HEK293 (cell line): Measurements from ENCODE around the gene HDAC10.

ENCODE experiments used
- CTCF ChIA-PET: fragments of 350-600 bp; formaldehyde crosslinking; extraction: SDS; loops from one replicate; lab custom pipeline; 2021; ENCODE audit warnings: antibody characterized with exemption; lab: Yijun Ruan, JAX
- POLR2A ChIA-PET: fragments of 300-600 bp; formaldehyde crosslinking; extraction: SDS; loops from one replicate; lab custom pipeline; 2020; ENCODE audit warnings: antibody characterized with exemption, inconsistent platforms; lab: Yijun Ruan, JAX
- H3K27ac ChIP-seq: fragments of 200-500 bp; sonication (Bioruptor generic); 2 replicates; pipeline ENCODE4 v1.5.1; 2014; ENCODE audit warnings: low read depth, low read length, control low read depth, inconsistent platforms; ENCODE audit errors: extremely low read depth
- H3K36me3 ChIP-seq, 2 experiments: fragments of 200-500 bp in 1 of 2; sonication (Bioruptor generic) in 1 of 2; 1 replicate in 1 of 2; 2 replicates in 1 of 2; pipeline ENCODE4 v1.5.1; 2014 to 2017; ENCODE audit warnings: inconsistent platforms in 2 of 2, low read length in 2 of 2; ENCODE audit not compliant: control insufficient read depth in 2 of 2, insufficient read depth in 1 of 2
- H3K4me1 ChIP-seq: fragments of 200-500 bp; sonication (Bioruptor generic); 2 replicates; pipeline ENCODE4 v1.5.1; 2014; ENCODE audit warnings: mild to moderate bottlenecking, low read length, inconsistent platforms; ENCODE audit not compliant: control insufficient read depth, insufficient read depth
- H3K4me3 ChIP-seq: 2 replicates; pipeline ENCODE4 v1.5.1; 2011; ENCODE audit warnings: low read depth, mild to moderate bottlenecking, control low read depth, low read length, moderate library complexity
- H3K9me3 ChIP-seq: fragments of 200-500 bp; sonication (Bioruptor generic); 2 replicates; pipeline ENCODE4 v1.5.1; 2014; ENCODE audit warnings: low read depth, low read length, inconsistent platforms; ENCODE audit not compliant: control insufficient read depth, insufficient read depth
- GLIS2 ChIP-seq: fragments of 450-650 bp; formaldehyde crosslinking; IDR thresholded peaks from 2 replicates; pipeline ENCODE4 v1.5.1; 2016; ENCODE audit warnings: missing biosample characterization, missing genetic modification characterization
- KLF7 ChIP-seq: fragments of 450-650 bp; formaldehyde crosslinking; IDR thresholded peaks from 2 replicates; pipeline ENCODE4 v1.5.1; 2016; ENCODE audit warnings: missing biosample characterization, missing genetic modification characterization, borderline replicate concordance
- SP3 ChIP-seq: fragments of 450-650 bp; formaldehyde crosslinking; IDR thresholded peaks from 2 replicates; pipeline ENCODE4 v1.5.1; 2016; ENCODE audit warnings: missing biosample characterization, missing genetic modification characterization
- SP7 ChIP-seq: fragments of 450-650 bp; formaldehyde crosslinking; IDR thresholded peaks from 2 replicates; pipeline ENCODE4 v1.5.1; 2016; ENCODE audit warnings: missing biosample characterization, missing genetic modification characterization
- WT1 ChIP-seq: fragments of 450-650 bp; formaldehyde crosslinking; IDR thresholded peaks from 2 replicates; pipeline ENCODE4 v1.5.1; 2016; ENCODE audit warnings: missing biosample characterization, missing genetic modification characterization
- ZBTB21 ChIP-seq: fragments of 450-650 bp; formaldehyde crosslinking; IDR thresholded peaks from 2 replicates; pipeline ENCODE4 v1.5.1; 2017; ENCODE audit warnings: missing biosample characterization, missing genetic modification characterization
- ZBTB48 ChIP-seq: fragments of 450-650 bp; formaldehyde crosslinking; IDR thresholded peaks from 2 replicates; pipeline ENCODE4 v1.5.1; 2016; ENCODE audit warnings: missing biosample characterization, missing genetic modification characterization
- ZBTB7A ChIP-seq: fragments of 450-650 bp; formaldehyde crosslinking; IDR thresholded peaks from 2 replicates; pipeline ENCODE4 v1.5.1; 2016; ENCODE audit warnings: low read depth, missing biosample characterization, missing genetic modification characterization
- ZBTB8A ChIP-seq: fragments of 450-650 bp; formaldehyde crosslinking; IDR thresholded peaks from 2 replicates; pipeline ENCODE4 v1.5.1; 2016; ENCODE audit warnings: missing biosample characterization, missing genetic modification characterization
- ZEB2 ChIP-seq: fragments of 450-650 bp; formaldehyde crosslinking; IDR thresholded peaks from 2 replicates; pipeline ENCODE4 v1.5.1; 2016; ENCODE audit warnings: missing biosample characterization, missing genetic modification characterization
- ZFP69B ChIP-seq: fragments of 450-650 bp; formaldehyde crosslinking; IDR thresholded peaks from 2 replicates; pipeline ENCODE4 v1.5.1; 2016; ENCODE audit warnings: missing biosample characterization, missing genetic modification characterization
- ZNF16 ChIP-seq: fragments of 450-650 bp; formaldehyde crosslinking; IDR thresholded peaks from 2 replicates; pipeline ENCODE4 v1.5.1; 2016; ENCODE audit warnings: low read depth, missing biosample characterization, missing genetic modification characterization
- ZNF2 ChIP-seq: fragments of 450-650 bp; formaldehyde crosslinking; IDR thresholded peaks from 2 replicates; pipeline ENCODE4 v1.5.1; 2016; ENCODE audit warnings: missing biosample characterization, missing genetic modification characterization
- ZNF202 ChIP-seq: fragments of 450-650 bp; formaldehyde crosslinking; IDR thresholded peaks from 2 replicates; pipeline ENCODE4 v1.5.1; 2016; ENCODE audit warnings: missing biosample characterization, missing genetic modification characterization, borderline replicate concordance
- ZNF211 ChIP-seq: fragments of 450-650 bp; formaldehyde crosslinking; IDR thresholded peaks from 2 replicates; pipeline ENCODE4 v1.5.1; 2016; ENCODE audit warnings: low read depth, missing biosample characterization, missing genetic modification characterization
- ZNF214 ChIP-seq: fragments of 450-650 bp; formaldehyde crosslinking; IDR thresholded peaks from 2 replicates; pipeline ENCODE4 v1.5.1; 2017; ENCODE audit warnings: missing biosample characterization, mild to moderate bottlenecking, missing genetic modification characterization, borderline replicate concordance
- ZNF354C ChIP-seq: fragments of 450-650 bp; formaldehyde crosslinking; IDR thresholded peaks from 2 replicates; pipeline ENCODE4 v1.5.1; 2016; ENCODE audit warnings: missing biosample characterization, missing genetic modification characterization, low read depth, borderline replicate concordance
- ZNF37A ChIP-seq: fragments of 450-650 bp; IDR thresholded peaks from 2 replicates; pipeline ENCODE4 v1.5.1; 2018; ENCODE audit warnings: missing biosample characterization, missing genetic modification characterization
- ZNF501 ChIP-seq: fragments of 450-650 bp; formaldehyde crosslinking; IDR thresholded peaks from 2 replicates; pipeline ENCODE4 v1.5.1; 2016; ENCODE audit warnings: missing biosample characterization, missing genetic modification characterization
- ZNF560 ChIP-seq: fragments of 450-650 bp; formaldehyde crosslinking; IDR thresholded peaks from 2 replicates; pipeline ENCODE4 v1.5.1; 2017; ENCODE audit warnings: missing biosample characterization, missing genetic modification characterization, borderline replicate concordance
- ZNF610 ChIP-seq: fragments of 450-650 bp; formaldehyde crosslinking; IDR thresholded peaks from 2 replicates; pipeline ENCODE4 v1.5.1; 2016; ENCODE audit warnings: missing biosample characterization, missing genetic modification characterization, borderline replicate concordance
- ZNF660 ChIP-seq: fragments of 450-650 bp; IDR thresholded peaks from 2 replicates; pipeline ENCODE4 v1.5.1; 2018; ENCODE audit warnings: missing biosample characterization, mild to moderate bottlenecking, missing genetic modification characterization
- ZSCAN30 ChIP-seq: fragments of 450-650 bp; IDR thresholded peaks from 2 replicates; pipeline ENCODE4 v1.5.1; 2018; ENCODE audit warnings: missing biosample characterization, mild to moderate bottlenecking, missing genetic modification characterization, moderate library complexity
- ZXDB ChIP-seq: fragments of 450-650 bp; formaldehyde crosslinking; IDR thresholded peaks from 2 replicates; pipeline ENCODE4 v1.5.1; 2016; ENCODE audit warnings: missing biosample characterization, missing genetic modification characterization
- TF ChIP-seq, protein P1 (sequence below): fragments of 450-650 bp; formaldehyde crosslinking; IDR thresholded peaks from 2 replicates; pipeline ENCODE4 v1.5.1; 2017; ENCODE audit warnings: missing biosample characterization, missing genetic modification characterization
- TF ChIP-seq, protein P2 (sequence below): fragments of 450-650 bp; formaldehyde crosslinking; IDR thresholded peaks from 2 replicates; pipeline ENCODE4 v1.5.1; 2016; ENCODE audit warnings: missing biosample characterization, missing genetic modification characterization
- TF ChIP-seq, protein P3 (sequence below): fragments of 450-650 bp; formaldehyde crosslinking; optimal IDR thresholded peaks from 2 replicates; pipeline ENCODE3; 2016; ENCODE audit warnings: missing biosample characterization, mild to moderate bottlenecking, missing genetic modification characterization
- TF ChIP-seq, protein P4 (sequence below): fragments of 450-650 bp; formaldehyde crosslinking; IDR thresholded peaks from 2 replicates; pipeline ENCODE4 v1.5.1; 2016; ENCODE audit warnings: missing biosample characterization, missing genetic modification characterization

The HDAC10 gene

DNA sequence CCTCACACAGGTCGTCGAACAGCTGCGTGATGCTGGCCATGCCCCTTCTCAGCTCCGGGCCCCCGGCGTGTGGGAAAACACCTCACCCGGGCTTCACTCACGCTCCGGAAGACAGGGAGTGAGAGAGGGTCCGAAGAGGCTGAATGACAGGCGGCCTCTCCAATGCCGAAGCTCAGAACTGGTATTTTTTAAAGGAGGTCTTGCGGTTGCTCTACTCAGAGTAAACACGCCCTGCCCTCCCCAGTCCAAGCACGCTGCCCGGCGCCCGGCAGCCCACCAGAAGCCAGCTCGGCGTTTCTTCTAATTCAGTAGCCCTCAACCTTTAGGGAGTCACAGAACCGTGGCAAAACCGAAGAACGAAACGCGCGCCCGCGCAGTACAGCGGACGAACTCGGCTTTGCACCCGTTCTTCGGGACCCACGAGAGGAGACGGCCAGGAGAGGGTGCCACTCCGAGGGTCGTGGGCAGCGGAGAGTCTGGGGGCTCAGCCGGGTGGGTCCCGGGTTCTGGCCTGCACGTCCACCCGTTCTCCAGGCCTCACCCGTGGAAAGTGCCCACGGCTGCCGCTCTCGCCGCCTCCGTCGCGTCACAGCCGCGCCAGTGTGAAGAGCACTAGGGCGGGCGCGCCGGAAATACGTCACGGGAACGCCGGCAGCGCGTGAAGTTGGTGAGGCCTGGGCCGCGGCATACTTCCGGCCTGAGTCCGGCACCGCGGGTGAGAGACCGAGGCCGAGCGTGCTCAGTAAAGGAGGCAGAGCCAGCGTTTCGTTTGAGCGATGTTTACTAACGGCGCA, 6.4 kb downstream of the HDAC10 start, which contains the start of gene TUBGCP6:
Gene TUBGCP6 (minus strand): TSS at position 604 of the 794 bp plus-strand sequence. CDS start 564 bp downstream, at position 40.
- H3K4me1 ChIP-seq: peaks cover 3% of the 10 kb centered on the region; the same call in 1 of the 2 replicates
- TF ChIP-seq WT1 (tag by site-specific recombination) (0 out of 2 replicates have a peak, but pooled peaks have one; percentile 20), ZNF214 (no peak), ZNF560 (tag by site-specific recombination) (no peak), ZBTB7A (tag by site-specific recombination) (no peak), ZFP69B (tag by site-specific recombination) (no peak), ZBTB8A (peak; percentile 37; the same call in 1 of the 2 replicates), ZNF16 (no peak), ZNF211 (no peak), ZNF660 (peak; percentile 52; the same call in 1 of the 2 replicates), ZNF37A (no peak), ZNF2 (tag by site-specific recombination) (peak; percentile 75), ZBTB21 (tag by site-specific recombination) (peak; percentile 99), KLF7 (tag by site-specific recombination) (peak; percentile 62; the same call in 1 of the 2 replicates), ZNF202 (tag by site-specific recombination) (no peak), ZNF501 (tag by site-specific recombination) (peak; percentile 88; the same call in 1 of the 2 replicates), GLIS2 (peak; percentile 35; the same call in 1 of the 2 replicates), ZEB2 (peak; percentile 87), ZSCAN30 (0 out of 2 replicates have a peak, but pooled peaks have one; percentile 47), ZNF610 (tag by site-specific recombination) (peak; percentile 91), SP7 (peak; percentile 71), SP3 (tag by site-specific recombination) (peak; percentile 89), ZNF354C (no peak), ZXDB (tag by site-specific recombination) (peak; percentile 90), ZBTB48 (peak; percentile 33; the same call in 1 of the 2 replicates)
- TF ChIP-seq, protein P1, sequence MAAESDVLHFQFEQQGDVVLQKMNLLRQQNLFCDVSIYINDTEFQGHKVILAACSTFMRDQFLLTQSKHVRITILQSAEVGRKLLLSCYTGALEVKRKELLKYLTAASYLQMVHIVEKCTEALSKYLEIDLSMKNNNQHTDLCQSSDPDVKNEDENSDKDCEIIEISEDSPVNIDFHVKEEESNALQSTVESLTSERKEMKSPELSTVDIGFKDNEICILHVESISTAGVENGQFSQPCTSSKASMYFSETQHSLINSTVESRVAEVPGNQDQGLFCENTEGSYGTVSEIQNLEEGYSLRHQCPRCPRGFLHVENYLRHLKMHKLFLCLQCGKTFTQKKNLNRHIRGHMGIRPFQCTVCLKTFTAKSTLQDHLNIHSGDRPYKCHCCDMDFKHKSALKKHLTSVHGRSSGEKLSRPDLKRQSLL: 0 out of 2 replicates have a peak, but pooled peaks have one; percentile 13
- TF ChIP-seq, protein P2, sequence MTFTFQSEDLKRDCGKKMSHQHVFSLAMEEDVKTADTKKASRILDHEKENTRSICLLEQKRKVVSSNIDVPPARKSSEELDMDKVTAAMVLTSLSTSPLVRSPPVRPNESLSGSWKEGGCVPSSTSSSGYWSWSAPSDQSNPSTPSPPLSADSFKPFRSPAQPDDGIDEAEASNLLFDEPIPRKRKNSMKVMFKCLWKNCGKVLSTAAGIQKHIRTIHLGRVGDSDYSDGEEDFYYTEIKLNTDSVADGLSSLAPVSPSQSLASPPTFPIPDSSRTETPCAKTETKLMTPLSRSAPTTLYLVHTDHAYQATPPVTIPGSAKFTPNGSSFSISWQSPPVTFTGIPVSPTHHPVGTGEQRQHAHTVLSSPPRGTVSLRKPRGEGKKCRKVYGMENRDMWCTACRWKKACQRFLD: peak; percentile 92; the same call in 1 of the 2 replicates
- TF ChIP-seq, protein P3, sequence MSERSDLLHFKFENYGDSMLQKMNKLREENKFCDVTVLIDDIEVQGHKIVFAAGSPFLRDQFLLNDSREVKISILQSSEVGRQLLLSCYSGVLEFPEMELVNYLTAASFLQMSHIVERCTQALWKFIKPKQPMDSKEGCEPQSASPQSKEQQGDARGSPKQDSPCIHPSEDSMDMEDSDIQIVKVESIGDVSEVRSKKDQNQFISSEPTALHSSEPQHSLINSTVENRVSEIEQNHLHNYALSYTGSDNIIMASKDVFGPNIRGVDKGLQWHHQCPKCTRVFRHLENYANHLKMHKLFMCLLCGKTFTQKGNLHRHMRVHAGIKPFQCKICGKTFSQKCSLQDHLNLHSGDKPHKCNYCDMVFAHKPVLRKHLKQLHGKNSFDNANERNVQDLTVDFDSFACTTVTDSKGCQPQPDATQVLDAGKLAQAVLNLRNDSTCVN (tag by site-specific recombination): peak; percentile 94
- TF ChIP-seq, protein P4, sequence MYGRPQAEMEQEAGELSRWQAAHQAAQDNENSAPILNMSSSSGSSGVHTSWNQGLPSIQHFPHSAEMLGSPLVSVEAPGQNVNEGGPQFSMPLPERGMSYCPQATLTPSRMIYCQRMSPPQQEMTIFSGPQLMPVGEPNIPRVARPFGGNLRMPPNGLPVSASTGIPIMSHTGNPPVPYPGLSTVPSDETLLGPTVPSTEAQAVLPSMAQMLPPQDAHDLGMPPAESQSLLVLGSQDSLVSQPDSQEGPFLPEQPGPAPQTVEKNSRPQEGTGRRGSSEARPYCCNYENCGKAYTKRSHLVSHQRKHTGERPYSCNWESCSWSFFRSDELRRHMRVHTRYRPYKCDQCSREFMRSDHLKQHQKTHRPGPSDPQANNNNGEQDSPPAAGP (tag by site-specific recombination): peak; percentile 93

More for the DNA sequence above, 6.4 kb downstream of the HDAC10 start, which contains the start of gene TUBGCP6:
- H3K9me3 ChIP-seq: no peaks in the 10 kb centered on the region
- peak within 1 kb of the TSS; percentile 87 for H3K27ac ChIP-seq
- CTCF ChIA-PET: interaction anchor here (0.7 to 2.0 kb wide), 5 partner anchors 12 to 97 kb away, joined by 3 to 13 read pairs (median 4); partner anchors contain the start of gene PLXNB2
- POLR2A ChIA-PET: interaction anchor here (0.6 to 2.2 kb wide), 14 partner anchors 11 to 382 kb away, joined by 3 to 7 read pairs (median 4); partner anchors contain the start of genes DENND6B, LMF2, NCAPH2 and PLXNB2
- peak within 1 kb of the TSS; percentile 97 for H3K4me3 ChIP-seq
- peaks cover 14 to 51% of the 10 kb centered on the region in 2 experiments; a peak in 2 of 3 replicates for H3K36me3 ChIP-seq
